ACC112 (cell line): Measurements from ENCODE around the gene STX7.
"Not testable (repeated sequence)": the region's sequence is repeated elsewhere in the genome, so short reads cannot be mapped to it uniquely, and the experiment has no call there.

Experiments
- H2AFZ ChIP-seq: fragments of 200-600 bp; sonication (generic); one replicate; pipeline ENCODE4 v1.6.0; 2017; ENCODE audit warnings: antibody characterized with exemption, low read length; ENCODE audit not compliant: unreplicated experiment
- H3K27ac ChIP-seq: fragments of 200-600 bp; sonication (generic); 2 replicates; pipeline ENCODE4 v1.5.1; 2014; ENCODE audit warnings: low read depth, mild to moderate bottlenecking, antibody characterized with exemption, low read length, moderate library complexity
- H3K27me3 ChIP-seq: fragments of 200-600 bp; sonication (generic); 2 replicates; pipeline ENCODE4 v1.6.1; 2014; ENCODE audit warnings: mild to moderate bottlenecking, antibody characterized with exemption, low read length, moderate library complexity, mixed read lengths; ENCODE audit not compliant: insufficient read depth
- H3K36me3 ChIP-seq: fragments of 200-600 bp; sonication (generic); 2 replicates; pipeline ENCODE4 v1.6.1; 2016; ENCODE audit warnings: mild to moderate bottlenecking, antibody characterized with exemption, low read length, moderate library complexity, mixed read lengths; ENCODE audit not compliant: insufficient read depth
- H3K4me1 ChIP-seq: fragments of 200-600 bp; sonication (generic); one replicate; pipeline ENCODE4 v1.6.1; 2016; ENCODE audit warnings: low read length, mixed read lengths; ENCODE audit not compliant: insufficient read depth, unreplicated experiment, control insufficient read depth
- H3K4me3 ChIP-seq: fragments of 200-600 bp; sonication (generic); 2 replicates; pipeline ENCODE4 v1.5.1; 2014; ENCODE audit warnings: mild to moderate bottlenecking, low read depth, low read length
- H3K79me2 ChIP-seq: fragments of 200-600 bp; sonication (generic); one replicate; pipeline ENCODE4 v1.6.0; 2016; ENCODE audit warnings: low read length; ENCODE audit not compliant: control insufficient read depth, unreplicated experiment, insufficient read depth

STX7 gene

GRCh38 chr6:132512638-132513632 lies at the start of gene STX7:
TSS of gene STX7 (minus strand) at chr6:132513116. CDS start at chr6:132503530, 9,586 bp downstream.
- Histone ChIP-seq H3K36me3 (peaks cover 5% of the 10 kb centered on the region; the same call in 1 of the 2 replicates), H3K4me1 (peaks cover 26% of the 10 kb centered on the region), H3K27ac (peak within 1 kb of the TSS; percentile 2; the same call in 1 of the 2 replicates), H2AFZ (peak within 1 kb of the TSS; percentile 71), H3K4me3 (peak within 1 kb of the TSS; percentile 92), H3K27me3 (no peaks in the 10 kb centered on the region), H3K79me2 (peaks cover 42% of the 10 kb centered on the region)

GRCh38 chr6:132560087-132560486 lies 47.2 kb upstream of the STX7 start:
- H3K27ac ChIP-seq, H2AFZ ChIP-seq, H3K4me1 ChIP-seq, H3K36me3 ChIP-seq, H3K4me3 ChIP-seq, H3K79me2 ChIP-seq: not testable (repeated sequence)
- H3K27me3 ChIP-seq = peaks cover 83% of the 10 kb centered on the region

- Histone ChIP-seq H3K36me3 (no peaks in the 10 kb centered on the region), H3K27ac (no peak within 1 kb of the TSS), H3K79me2 (no peaks in the 10 kb centered on the region), H3K4me1 (no peaks in the 10 kb centered on the region), H3K27me3 (peaks cover 87% of the 10 kb centered on the region), H3K4me3 (no peak within 1 kb of the TSS), H2AFZ (no peak within 1 kb of the TSS)
These were observed 39.5 kb upstream of the STX7 start, which contains the start of gene TAAR8 for GRCh38 chr6:132552372-132552771. TSS of gene TAAR8 (plus strand) at chr6:132552672. CDS start at chr6:132552693, 21 bp downstream.

- no peaks in the 10 kb centered on the region for H3K79me2 ChIP-seq
These were observed 38.3 kb upstream of the STX7 start for GRCh38 chr6:132551214-132551613.

GRCh38 chr6:132548746-132549463 lies 36.0 kb upstream of the STX7 start:
- Histone ChIP-seq H2AFZ (no peak overlapping the region), H3K27ac (no peak overlapping the region), H3K4me1 (no peaks in the 10 kb centered on the region), H3K4me3 (no peak overlapping the region), H3K36me3 (no peaks in the 10 kb centered on the region), H3K79me2 (no peaks in the 10 kb centered on the region), H3K27me3 (peaks cover 83% of the 10 kb centered on the region)

More at GRCh38 chr6:132551214-132551613, 38.3 kb upstream of the STX7 start:
- H3K36me3 ChIP-seq = no peaks in the 10 kb centered on the region
- no peaks in the 10 kb centered on the region for H3K4me1 ChIP-seq
- no peak overlapping the region for H3K4me3 ChIP-seq
- H2AFZ ChIP-seq = no peak overlapping the region
- H3K27me3 ChIP-seq = peaks cover 82% of the 10 kb centered on the region
- no peak overlapping the region for H3K27ac ChIP-seq

GRCh38 chr6:132544826-132545225 lies 31.9 kb upstream of the STX7 start:
- H3K27ac ChIP-seq = no peak overlapping the region
- H3K27me3 ChIP-seq = peaks cover 84% of the 10 kb centered on the region

GRCh38 chr6:132537977-132538376 lies 25.1 kb upstream of the STX7 start, which contains the start of gene TAAR9:
TSS of gene TAAR9 (plus strand) at chr6:132538277. CDS start at chr6:132538290, 13 bp downstream.
- Histone ChIP-seq H3K27me3 (peaks cover 65% of the 10 kb centered on the region), H3K4me3 (no peak within 1 kb of the TSS), H3K4me1 (no peaks in the 10 kb centered on the region), H3K79me2 (no peaks in the 10 kb centered on the region), H3K36me3 (no peaks in the 10 kb centered on the region), H2AFZ (no peak within 1 kb of the TSS), H3K27ac (no peak within 1 kb of the TSS)

More at GRCh38 chr6:132544826-132545225, 31.9 kb upstream of the STX7 start:
- Histone ChIP-seq H3K79me2 (no peaks in the 10 kb centered on the region), H3K36me3 (no peaks in the 10 kb centered on the region), H3K4me1 (no peaks in the 10 kb centered on the region), H3K4me3 (no peak overlapping the region), H2AFZ (no peak overlapping the region)

- Histone ChIP-seq H3K27ac (no peak overlapping the region), H3K4me3 (no peak overlapping the region), H3K4me1 (no peaks in the 10 kb centered on the region), H2AFZ (no peak overlapping the region), H3K27me3 (peaks cover 57% of the 10 kb centered on the region), H3K79me2 (no peaks in the 10 kb centered on the region), H3K36me3 (no peaks in the 10 kb centered on the region)
These were observed 24.2 kb upstream of the STX7 start for GRCh38 chr6:132537145-132537544.

GRCh38 chr6:132534546-132534945 lies 21.6 kb upstream of the STX7 start:
- H3K79me2 ChIP-seq, H3K4me3 ChIP-seq, H3K36me3 ChIP-seq, H3K4me1 ChIP-seq, H3K27ac ChIP-seq, H2AFZ ChIP-seq: not testable (repeated sequence)
- H3K27me3 ChIP-seq = peaks cover 33% of the 10 kb centered on the region

- H3K79me2 ChIP-seq = no peaks in the 10 kb centered on the region
- peaks cover 6% of the 10 kb centered on the region for H3K4me1 ChIP-seq
- peak overlapping the region; percentile 66 for H3K4me3 ChIP-seq
- no peak overlapping the region for H2AFZ ChIP-seq
- H3K36me3 ChIP-seq = no peaks in the 10 kb centered on the region
- no peaks in the 10 kb centered on the region; the same call in 1 of the 2 replicates for H3K27me3 ChIP-seq
- no peak overlapping the region for H3K27ac ChIP-seq
These were observed 17.5 kb upstream of the STX7 start for GRCh38 chr6:132530293-132530974.
